H1 (cell line): ENCODE results near the gene PHF23.

Source experiments
- EGR1 ChIP-seq: IDR thresholded peaks from 2 replicates; pipeline ENCODE4 v1.6.1; 2011; ENCODE audit warnings: low read depth, low read length, borderline replicate concordance
- EP300 ChIP-seq, 2 experiments: IDR thresholded peaks; 1 replicate in 1 of 2; 2 replicates in 1 of 2; pipeline ENCODE4 v1.6.1; 2011 to 2012; ENCODE audit warnings: low read depth in 2 of 2, low read length in 2 of 2, mild to moderate bottlenecking in 2 of 2, borderline replicate concordance in 1 of 2, inconsistent platforms in 1 of 2, moderate library complexity in 1 of 2
- GABPA ChIP-seq: IDR thresholded peaks from 2 replicates; pipeline ENCODE4 v1.6.1; 2011; ENCODE audit warnings: mild to moderate bottlenecking, low read length, moderate library complexity, borderline replicate concordance; ENCODE audit not compliant: insufficient read depth
- HDAC6 ChIP-seq: IDR thresholded peaks from one replicate; pipeline ENCODE4 v1.7.1; 2012; ENCODE audit warnings: low read depth, mild to moderate bottlenecking, inconsistent platforms, low read length, moderate library complexity
- POLR2A ChIP-seq, 2 experiments: IDR thresholded peaks; 1 replicate in 1 of 2; 2 replicates in 1 of 2; pipeline ENCODE4 v1.6.1; 2011; ENCODE audit warnings: low read depth in 2 of 2, low read length in 2 of 2, mild to moderate bottlenecking in 2 of 2; ENCODE audit errors: control extremely low read depth in 1 of 2
- POLR2AphosphoS5 ChIP-seq: IDR thresholded peaks from 2 replicates; pipeline ENCODE4 v1.6.1; 2011; ENCODE audit warnings: low read depth, low read length
- RAD21 ChIP-seq, 2 experiments: IDR thresholded peaks in 1 of 2; conservative IDR thresholded peaks in 1 of 2; 2 replicates each; pipeline ENCODE4 v1.6.1; 2011; ENCODE audit warnings: low read depth in 2 of 2, low read length in 2 of 2, improper control_type of control experiment in 1 of 2, inconsistent platforms in 1 of 2, mild to moderate bottlenecking in 1 of 2, moderate library complexity in 1 of 2
- SIX5 ChIP-seq: IDR thresholded peaks from 2 replicates; pipeline ENCODE4 v1.6.1; 2011; ENCODE audit warnings: mild to moderate bottlenecking, low read depth, low read length
- YY1 ChIP-seq: IDR thresholded peaks from 2 replicates; pipeline ENCODE4 v1.6.1; 2011; ENCODE audit warnings: low read depth, mild to moderate bottlenecking, low read length
- TF ChIP-seq, protein P1 (sequence below): IDR thresholded peaks from 2 replicates; pipeline ENCODE4 v1.6.1; 2011; ENCODE audit warnings: low read depth, mild to moderate bottlenecking, low read length; ENCODE audit not compliant: insufficient read depth

DNA sequence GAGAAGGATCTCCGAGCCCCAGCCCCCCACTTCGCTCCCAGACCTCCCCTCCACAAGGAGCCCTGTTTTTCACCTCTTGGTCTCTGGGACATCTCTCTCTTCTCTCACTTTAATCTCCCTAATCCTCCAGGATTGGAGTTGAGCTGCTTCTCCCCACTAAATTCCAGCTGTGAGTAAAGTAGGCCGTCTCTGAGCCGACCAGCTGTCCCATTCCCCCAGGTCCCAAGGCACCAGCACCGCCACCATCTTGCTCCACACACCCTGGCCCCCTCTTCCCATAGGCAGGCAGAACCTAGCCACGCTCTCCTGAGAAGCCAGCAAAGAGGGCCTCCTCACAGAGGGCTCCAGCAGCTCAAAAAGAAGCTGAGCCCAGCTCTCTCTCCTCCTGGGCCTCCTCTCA is 20.5 kb downstream of the PHF23 start:
- TF ChIP-seq EP300 (IDR thresholded peaks at IDR 0.05; ENCODE audit: borderline replicate concordance in 1 of 2, low read depth in 2 of 2, low read length in 2 of 2), result no peak
- TF ChIP-seq POLR2AphosphoS5, result no peak
- no peak for TF ChIP-seq GABPA
- no peak for TF ChIP-seq YY1
- TF ChIP-seq, protein P1, sequence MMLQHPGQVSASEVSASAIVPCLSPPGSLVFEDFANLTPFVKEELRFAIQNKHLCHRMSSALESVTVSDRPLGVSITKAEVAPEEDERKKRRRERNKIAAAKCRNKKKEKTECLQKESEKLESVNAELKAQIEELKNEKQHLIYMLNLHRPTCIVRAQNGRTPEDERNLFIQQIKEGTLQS, result no peak
- TF ChIP-seq EGR1, result no peak
- no peak for TF ChIP-seq POLR2A (IDR thresholded peaks at IDR 0.05; ENCODE audit: control extremely low read depth in 1 of 2, low read depth in 2 of 2, low read length in 2 of 2)
- no peak for TF ChIP-seq RAD21 (IDR thresholded peaks at IDR 0.05 in 1 of 2, conservative IDR thresholded peaks at IDR 0.05 in 1 of 2; ENCODE audit: low read depth in 2 of 2, low read length in 2 of 2)
- TF ChIP-seq SIX5, result no peak
- no peak for TF ChIP-seq HDAC6
